ENCODE measurements around the gene IMPA2.

IMPA2 gene

DNA sequence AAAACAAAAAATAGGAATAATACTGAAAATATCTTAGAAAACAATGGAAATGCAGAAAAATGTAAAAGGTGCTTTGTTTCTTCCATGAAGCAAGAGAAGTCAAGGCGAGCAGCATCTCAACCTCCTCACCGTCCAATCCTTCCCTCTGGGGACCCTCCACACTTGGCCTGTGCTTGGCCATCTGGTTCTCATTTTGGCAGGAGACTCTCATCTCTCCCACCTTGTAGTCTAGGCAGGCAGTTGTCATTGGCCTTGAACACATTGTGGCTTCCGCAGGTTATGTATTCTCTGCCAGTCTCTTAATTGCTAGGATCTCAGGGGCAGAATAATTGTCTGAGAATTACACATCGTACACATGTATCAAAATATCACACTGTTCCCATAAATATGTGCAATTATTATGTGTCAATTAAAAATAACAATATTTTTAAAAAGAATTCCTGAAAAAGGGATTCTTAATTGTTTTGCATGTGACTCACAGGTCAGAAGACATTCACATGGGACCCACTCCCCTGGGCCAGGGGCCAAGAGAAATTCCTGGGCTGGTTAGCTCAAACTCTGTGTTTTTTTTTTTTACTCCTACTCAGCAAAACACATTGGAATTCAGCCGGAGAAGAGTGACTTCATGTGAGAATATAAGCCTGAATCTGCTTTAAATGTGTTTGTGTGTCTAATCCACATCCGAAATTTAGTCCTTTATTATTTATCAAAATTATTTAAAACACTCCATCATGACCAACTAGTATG lies 98.4 kb downstream of the IMPA2 start:
- DNase-seq, result no peak
